Activated T-cell treated with anti-CD3 and anti-CD28 coated beads, Interleukin-2, amount 50 U/mL, for 1 hour (primary cell): ENCODE data around the gene RAI14.

Experiments used
- DNase-seq: peaks from one replicate; pipeline ENCODE4 v3.0.0-alpha.2; 2020

The RAI14 gene

DNA sequence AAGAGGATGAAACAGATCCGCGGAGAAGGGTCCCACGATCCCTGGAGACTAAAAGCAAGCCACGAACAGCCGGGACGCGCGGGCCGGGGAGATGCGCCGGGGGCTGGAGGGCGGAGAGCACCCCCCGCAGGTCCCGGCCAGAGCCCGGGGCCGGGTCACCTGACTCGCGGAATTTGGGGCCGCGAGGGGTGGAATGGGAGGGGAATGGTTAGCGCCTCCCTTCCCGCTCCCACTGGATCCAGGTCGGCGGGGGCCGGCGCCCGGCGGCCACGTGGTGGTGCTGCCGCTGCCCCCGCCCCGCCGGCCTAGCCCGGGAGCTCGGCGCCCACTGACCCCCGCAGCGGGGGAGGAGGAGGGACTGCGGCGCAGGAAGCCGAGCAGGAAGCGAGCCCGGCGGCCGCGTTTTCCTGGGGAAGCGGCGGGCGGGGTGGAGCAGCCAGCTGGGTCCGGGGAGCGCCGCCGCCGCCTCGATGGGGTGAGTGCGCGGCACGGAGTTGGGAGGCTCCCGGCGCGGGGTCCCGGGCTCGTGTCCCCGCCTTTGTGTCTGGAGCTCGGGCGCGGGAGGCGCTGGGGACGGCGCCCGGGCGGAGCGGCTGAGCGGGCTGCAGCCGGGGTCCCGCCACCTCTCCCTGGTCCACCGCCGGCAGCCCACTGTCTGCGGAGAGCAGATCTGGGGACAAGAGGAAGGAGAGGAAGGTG lies at the start of gene RAI14:
RAI14 (plus strand) TSS at position 328 of the 699 bp plus-strand sequence. CDS start 30,592 bp downstream, outside the sequence.
- DNase-seq: peak; percentile 22

- DNase-seq: no peak
Measured at GRCh38 chr5:34608368-34608767, 47.8 kb upstream of the RAI14 start.

GRCh38 chr5:34608859-34609648 lies 47.1 kb upstream of the RAI14 start:
- no peak for DNase-seq

- no peak for DNase-seq
Measured at GRCh38 chr5:34609951-34610441, 46.1 kb upstream of the RAI14 start.

DNA sequence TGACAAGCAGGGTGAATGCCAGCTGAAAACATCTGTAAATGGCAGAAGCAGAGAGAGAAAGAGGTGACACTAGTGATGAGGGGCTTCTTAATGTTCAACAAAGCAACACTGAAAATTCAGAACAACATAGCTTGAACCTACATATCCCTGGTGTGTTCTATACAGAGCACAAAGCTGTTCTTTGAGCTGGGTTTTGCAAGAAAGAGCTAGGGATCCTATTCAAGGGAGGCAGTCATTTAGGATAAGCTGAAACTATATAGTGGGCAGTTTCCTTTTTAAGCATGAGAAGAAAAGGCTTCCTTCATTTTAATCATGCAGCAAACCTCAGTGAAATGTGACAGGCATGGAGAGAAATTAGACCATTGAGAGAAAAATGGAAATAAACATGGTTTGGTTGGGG lies 45.6 kb upstream of the RAI14 start:
- DNase-seq: no peak

- no peak for DNase-seq
Measured at GRCh38 chr5:34611464-34612415, 44.4 kb upstream of the RAI14 start.

DNA sequence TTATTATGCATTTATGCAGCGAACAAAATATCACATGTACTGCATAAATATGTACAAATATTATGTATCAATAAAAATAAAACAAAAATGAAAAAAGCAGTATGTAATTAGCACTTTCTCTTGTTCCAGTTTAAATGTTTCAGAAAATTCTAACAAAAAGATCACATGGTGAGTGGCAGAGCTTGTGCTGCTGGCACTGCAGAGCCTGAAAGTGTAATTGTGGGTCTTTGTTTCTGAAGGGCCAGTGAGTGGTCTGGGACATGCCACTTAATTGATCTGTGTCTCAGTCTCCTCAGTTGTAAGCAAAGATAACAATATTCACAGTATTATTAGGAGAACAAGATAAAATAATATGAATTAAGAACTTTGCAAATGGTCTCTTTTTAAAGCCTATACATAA lies 39.5 kb upstream of the RAI14 start:
- no peak for DNase-seq

GRCh38 chr5:34618371-34619065 lies 37.6 kb upstream of the RAI14 start:
- no peak for DNase-seq

- DNase-seq: no peak
Measured at GRCh38 chr5:34620185-34620584, 35.9 kb upstream of the RAI14 start.

DNA sequence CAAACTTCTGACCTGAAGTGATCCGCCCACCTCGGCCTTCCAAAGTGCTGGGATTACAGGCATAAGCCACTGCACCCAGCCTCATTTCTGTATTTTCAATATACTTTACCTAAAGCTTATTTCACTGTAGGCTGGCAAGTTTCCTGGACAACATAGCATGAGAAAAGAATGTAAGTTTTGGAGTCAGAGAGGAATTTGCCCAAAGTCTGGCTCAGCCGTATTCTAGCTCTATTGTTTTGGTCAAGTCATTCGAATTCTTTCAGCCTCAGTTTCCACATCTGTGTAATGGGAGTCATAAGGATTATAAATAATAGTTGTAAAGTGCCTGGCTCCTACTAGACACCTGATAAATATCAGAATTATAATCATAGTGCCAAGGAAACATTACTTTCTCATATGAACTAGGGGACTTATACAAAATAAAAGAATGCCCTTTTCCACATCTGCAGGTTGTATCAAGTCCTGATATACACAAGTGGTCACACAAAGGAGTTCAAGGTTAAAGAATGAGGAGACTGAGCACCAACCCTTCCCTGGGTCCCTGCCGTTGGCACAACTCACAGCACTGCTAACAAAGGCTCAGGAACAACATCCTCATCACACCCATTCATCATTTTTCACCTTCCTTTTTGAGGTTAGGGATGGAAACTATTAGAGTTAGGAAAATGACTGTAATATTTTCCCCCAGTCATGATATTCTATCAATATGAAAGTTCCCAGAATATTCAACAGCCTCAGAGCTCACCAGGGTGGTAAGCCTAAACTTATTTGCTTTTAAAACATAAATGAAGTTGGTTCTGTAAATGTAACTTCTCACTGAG lies 34.6 kb upstream of the RAI14 start:
- no peak for DNase-seq

- DNase-seq: no peak
Measured at GRCh38 chr5:34622098-34622400, 34.1 kb upstream of the RAI14 start.

DNA sequence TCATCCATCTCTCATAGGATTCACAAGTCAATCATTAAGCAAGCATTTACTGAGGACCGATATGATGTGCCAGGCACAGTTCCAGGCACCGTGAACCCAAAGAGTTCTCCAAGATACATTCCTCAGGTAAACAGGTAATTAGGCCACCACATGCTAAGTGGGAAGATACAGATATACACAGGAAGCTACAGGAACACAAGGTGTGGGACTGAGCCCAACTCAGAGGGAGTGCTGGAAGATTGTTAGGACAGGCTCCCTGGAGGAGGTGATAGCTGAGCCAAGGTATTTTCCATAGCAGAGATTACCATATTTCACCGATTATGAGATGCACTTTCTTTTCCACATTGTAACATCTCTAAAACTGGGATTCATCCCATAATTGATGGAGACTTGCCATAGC lies 31.4 kb upstream of the RAI14 start:
- DNase-seq: no peak

GRCh38 chr5:34625246-34625645 lies 30.9 kb upstream of the RAI14 start:
- DNase-seq: no peak

GRCh38 chr5:34626036-34626435 lies 30.1 kb upstream of the RAI14 start:
- DNase-seq: no peak

DNA sequence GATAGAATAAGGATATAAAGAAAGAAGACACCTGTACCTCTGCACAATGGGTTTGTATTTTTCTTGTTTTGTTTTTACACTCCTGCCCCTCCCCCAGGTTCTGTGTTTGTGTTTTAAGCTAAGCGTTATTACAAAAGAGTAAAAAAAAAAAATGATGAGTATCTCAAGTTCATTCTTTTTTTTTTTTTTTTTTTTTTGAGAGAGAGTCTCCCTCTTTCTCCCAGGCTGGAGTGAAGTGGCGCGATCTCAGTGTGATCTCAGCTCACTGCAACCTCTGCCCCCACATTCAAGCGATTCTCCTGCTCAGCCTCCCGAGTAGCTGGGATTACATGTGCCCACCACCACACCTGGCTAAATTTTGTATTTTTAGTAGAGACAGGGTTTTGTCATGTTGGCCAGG lies 29.4 kb upstream of the RAI14 start:
- DNase-seq: no peak

DNA sequence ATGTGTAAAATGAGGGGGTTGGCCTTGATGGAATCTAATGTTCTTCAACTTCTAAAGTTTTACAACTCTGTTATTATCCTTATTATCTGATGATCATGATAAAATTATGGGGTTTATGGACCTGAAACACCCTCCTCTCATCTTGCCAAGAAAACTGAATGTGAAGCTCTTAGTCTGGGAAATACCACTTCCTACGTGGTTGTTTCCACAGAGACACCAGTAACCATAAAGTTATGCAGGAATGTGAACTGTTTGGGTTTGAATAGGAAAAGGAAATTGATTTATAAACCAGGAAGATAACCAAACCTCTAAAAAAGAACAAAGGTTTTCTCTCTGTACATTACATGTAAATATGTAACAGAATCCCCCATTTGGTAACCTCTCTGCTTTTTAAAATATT lies 28.3 kb upstream of the RAI14 start:
- no peak for DNase-seq

DNA sequence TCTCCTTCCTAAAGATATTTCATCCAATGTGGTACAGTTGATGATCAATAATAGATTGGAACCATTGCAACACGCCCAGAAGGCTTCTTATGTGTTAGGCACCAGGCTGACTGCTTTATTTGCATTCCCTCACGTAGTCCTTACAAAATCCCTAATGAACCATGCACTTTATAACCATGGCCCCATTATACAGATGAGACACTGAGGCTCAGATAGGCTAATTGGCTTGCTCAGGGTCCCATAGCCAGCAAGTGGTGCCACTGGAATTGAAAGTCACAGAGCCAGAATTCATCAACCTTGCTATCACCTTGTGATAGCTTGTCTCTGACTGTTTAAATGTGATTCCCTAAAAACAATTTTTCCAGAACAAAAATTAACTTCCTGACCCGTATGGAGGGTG lies 27.8 kb upstream of the RAI14 start:
- DNase-seq: no peak

GRCh38 chr5:34630596-34630995 lies 25.5 kb upstream of the RAI14 start:
- DNase-seq: no peak

DNA sequence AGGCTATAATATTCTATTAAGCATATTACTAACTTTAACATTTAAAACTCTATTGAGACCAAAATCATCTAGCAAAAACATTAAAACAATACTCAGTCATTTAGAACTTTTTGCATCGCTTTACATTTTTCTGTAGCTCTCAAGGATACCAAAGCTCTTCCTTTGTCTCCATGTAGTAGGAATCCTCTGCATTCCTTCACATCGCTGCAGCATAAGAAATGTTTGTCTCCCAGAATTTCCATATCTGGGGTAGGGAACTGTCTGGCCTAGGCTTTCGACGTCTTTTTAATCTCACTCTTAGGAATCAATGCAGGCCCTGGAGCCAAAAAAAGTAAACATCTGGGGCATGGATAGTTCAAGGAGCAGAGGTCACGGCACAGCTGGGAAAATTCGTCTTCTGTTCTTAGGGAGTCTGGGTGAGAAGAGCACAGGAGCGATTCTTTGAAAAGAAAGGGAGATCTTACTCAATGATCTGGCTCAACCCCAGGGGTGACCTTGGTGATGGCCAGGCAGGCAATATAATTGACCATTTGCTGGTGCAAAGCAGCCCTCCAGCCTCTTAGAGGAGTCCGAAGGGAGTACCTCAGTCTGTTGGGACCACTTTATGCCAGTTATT lies 23.2 kb upstream of the RAI14 start:
- DNase-seq: no peak

DNA sequence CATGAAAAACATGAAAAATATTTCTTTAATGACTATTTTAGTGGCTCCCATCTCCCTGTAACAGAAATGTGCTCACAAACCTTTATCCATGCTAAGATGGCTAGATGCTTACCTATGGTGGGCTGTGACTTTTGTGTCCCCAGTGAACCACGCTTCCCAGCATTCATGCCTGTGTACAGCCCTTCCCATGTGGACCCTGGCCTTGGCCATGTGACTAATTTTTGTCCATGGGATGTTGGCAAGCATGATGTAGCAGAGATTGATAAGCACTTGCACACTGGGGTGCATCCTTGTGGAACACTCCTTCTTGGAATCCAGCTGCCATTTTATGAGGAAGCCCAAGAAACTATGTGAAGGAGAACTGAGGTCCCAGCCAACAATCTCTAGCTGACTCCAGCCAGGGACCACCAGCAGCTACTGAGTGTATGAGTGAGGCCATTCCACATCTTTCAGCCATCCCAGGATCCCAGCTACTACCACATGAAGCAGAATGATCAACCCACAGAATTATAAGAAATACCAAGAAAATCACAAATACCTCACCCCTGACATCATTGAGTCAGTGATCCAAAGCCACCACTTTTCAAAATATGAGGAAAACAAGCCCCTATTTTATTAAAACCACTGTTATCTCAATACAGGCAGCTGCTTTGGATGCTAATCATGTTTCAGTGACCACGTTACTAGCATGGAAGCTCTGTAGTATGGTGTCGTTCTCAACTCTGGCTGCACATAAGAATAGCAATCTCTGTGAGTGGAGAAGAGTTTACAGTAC lies 16.1 kb upstream of the RAI14 start:
- no peak for DNase-seq
